GM18505 (cell line): Measurements from ENCODE around the gene DNAH6.

Experiments
- ATAC-seq: cut with Tn5 transposase; IDR thresholded peaks from one replicate; pipeline ENCODE4 v1.9.1; 2021; ENCODE audit not compliant: unreplicated experiment
- POLR2A ChIP-seq: IDR thresholded peaks from 4 replicates; pipeline ENCODE4 v1.6.1; 2011; ENCODE audit warnings: borderline replicate concordance; ENCODE audit not compliant: insufficient read depth, insufficient read length; ENCODE audit errors: extremely low read depth

DNAH6 gene

GRCh38 chr2:84669122-84669521 is 152.8 kb downstream of the DNAH6 start:
- no peak for ATAC-seq

GRCh38 chr2:84674099-84674498 is 157.8 kb downstream of the DNAH6 start:
- ATAC-seq = no peak
- no peak for TF ChIP-seq POLR2A

More at GRCh38 chr2:84669122-84669521, 152.8 kb downstream of the DNAH6 start:
- TF ChIP-seq POLR2A = no peak

- no peak for TF ChIP-seq POLR2A
These were observed 158.3 kb downstream of the DNAH6 start for GRCh38 chr2:84674586-84674985.

GRCh38 chr2:84676295-84676694 is 160.0 kb downstream of the DNAH6 start:
- ATAC-seq = no peak
- no peak for TF ChIP-seq POLR2A

More at GRCh38 chr2:84674586-84674985, 158.3 kb downstream of the DNAH6 start:
- no peak for ATAC-seq

GRCh38 chr2:84678214-84678613 is 161.9 kb downstream of the DNAH6 start:
- no peak for ATAC-seq
- no peak for TF ChIP-seq POLR2A

- ATAC-seq = no peak
- no peak for TF ChIP-seq POLR2A
These were observed 170.6 kb downstream of the DNAH6 start for GRCh38 chr2:84686783-84687476.

- TF ChIP-seq POLR2A = no peak
- no peak for ATAC-seq
These were observed 171.3 kb downstream of the DNAH6 start for GRCh38 chr2:84687498-84688149.

- TF ChIP-seq POLR2A = no peak
- no peak for ATAC-seq
These were observed 173.9 kb downstream of the DNAH6 start for GRCh38 chr2:84690225-84690624.

GRCh38 chr2:84694088-84694622 is 177.9 kb downstream of the DNAH6 start:
- no peak for TF ChIP-seq POLR2A
- ATAC-seq = no peak

GRCh38 chr2:84697895-84698294 is 181.6 kb downstream of the DNAH6 start:
- no peak for TF ChIP-seq POLR2A
- no peak for ATAC-seq

- no peak for TF ChIP-seq POLR2A
These were observed 183.7 kb downstream of the DNAH6 start for GRCh38 chr2:84700006-84700405.

GRCh38 chr2:84701880-84702279 is 185.6 kb downstream of the DNAH6 start:
- no peak for ATAC-seq
- no peak for TF ChIP-seq POLR2A

More at GRCh38 chr2:84700006-84700405, 183.7 kb downstream of the DNAH6 start:
- ATAC-seq = no peak

- ATAC-seq = no peak
- TF ChIP-seq POLR2A = no peak
These were observed 186.6 kb downstream of the DNAH6 start for GRCh38 chr2:84702941-84703340.

GRCh38 chr2:84703831-84704230 is 187.5 kb downstream of the DNAH6 start:
- no peak for ATAC-seq
- TF ChIP-seq POLR2A = no peak
